GM19023 (cell line): ENCODE measurements around the gene BARHL1.
"Not testable (repeated sequence)": the region's sequence is repeated elsewhere in the genome, so short reads cannot be mapped to it uniquely, and the experiment has no call there.

ENCODE experiments used
- ATAC-seq: cut with Tn5 transposase; IDR thresholded peaks from one replicate; pipeline ENCODE4 v1.9.1; 2021; ENCODE audit warnings: mild to moderate bottlenecking, moderate library complexity; ENCODE audit not compliant: unreplicated experiment

BARHL1 gene

DNA sequence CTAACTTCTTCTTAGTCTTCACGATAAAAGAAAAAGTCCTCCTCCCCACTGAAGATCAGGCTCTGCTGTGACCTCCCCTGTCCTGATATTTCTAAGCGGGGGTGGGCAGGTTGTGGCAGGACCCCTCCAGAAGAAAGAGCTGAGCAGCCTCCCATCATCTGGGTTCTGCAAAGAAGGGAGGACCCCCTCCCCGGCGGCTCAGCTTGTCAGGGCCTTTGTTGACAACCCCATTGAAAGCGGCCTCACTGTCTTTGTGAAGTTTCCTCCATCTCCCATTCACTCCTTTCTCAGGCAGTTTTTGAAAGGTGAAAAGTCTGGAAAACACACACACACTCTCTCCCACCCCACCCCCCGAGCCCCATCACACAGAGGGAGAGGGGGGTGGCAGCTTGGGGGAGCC is 26.2 kb upstream of the BARHL1 start:
- no peak for ATAC-seq

GRCh38 chr9:132556714-132557113 is 25.7 kb upstream of the BARHL1 start:
- no peak for ATAC-seq

DNA sequence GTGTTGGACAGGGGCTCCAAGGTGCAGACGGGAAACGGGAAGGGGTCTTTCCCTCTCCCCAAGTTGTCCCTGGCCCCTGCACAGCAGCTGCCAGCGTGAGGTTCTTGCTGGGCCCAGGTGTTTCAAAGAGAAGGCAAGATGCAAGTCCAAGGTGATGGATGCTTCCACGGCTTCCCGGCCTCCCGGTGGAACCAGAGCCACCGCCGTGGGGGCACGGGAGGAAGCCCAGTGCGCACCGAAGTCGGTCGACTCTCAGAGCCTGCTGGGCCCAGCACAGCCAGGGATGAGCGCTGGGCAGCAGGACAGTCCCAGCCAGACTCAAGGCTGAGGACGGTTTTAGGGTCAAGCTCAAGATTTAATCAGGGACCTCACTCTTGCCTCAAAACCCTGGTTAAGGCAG is 25.2 kb upstream of the BARHL1 start:
- no peak for ATAC-seq

DNA sequence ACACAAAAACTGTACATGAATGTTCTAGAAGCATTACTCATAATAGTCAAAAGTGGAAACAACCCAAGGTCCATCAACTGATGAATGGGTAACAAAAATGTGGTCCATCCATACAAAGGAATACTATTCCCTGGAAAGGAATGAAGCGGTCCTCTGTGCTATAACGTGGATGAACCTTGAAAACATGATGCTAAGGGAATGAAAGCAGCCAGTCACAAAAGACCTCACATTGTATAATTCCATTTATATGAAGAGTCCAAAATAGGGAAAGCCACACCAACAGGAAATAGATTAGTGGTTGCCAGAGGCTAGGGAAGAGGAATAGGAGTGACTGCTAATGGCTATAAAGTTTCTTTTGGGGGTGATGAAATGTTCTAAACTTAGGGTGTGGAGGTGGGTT is 22.7 kb upstream of the BARHL1 start:
- ATAC-seq = no peak

- no peak for ATAC-seq
Observed at GRCh38 chr9:132560616-132561202, 21.7 kb upstream of the BARHL1 start.

- ATAC-seq = no peak
Observed at GRCh38 chr9:132562306-132562573, 20.2 kb upstream of the BARHL1 start.

- no peak for ATAC-seq
Observed at GRCh38 chr9:132564526-132564925, 17.9 kb upstream of the BARHL1 start.

DNA sequence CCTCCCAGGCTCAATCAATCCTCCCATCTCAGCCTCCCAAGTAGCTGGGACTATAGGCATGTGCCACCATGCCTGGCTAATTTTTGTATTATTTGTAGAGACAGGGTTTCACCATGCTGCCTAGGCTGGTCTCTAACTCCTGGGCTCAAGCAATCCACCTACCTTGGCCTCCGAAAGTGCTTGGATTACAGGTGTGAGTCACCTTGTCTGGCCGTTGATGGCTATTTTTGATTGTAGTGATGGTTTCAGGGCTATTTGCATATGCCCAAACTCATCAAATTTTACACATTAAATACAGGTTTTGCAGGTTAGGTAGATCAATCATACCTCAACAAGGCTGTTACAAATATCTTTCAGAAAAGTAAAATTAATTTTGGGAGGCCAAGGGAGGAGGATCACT is 13.6 kb upstream of the BARHL1 start:
- not testable (repeated sequence) for ATAC-seq

DNA sequence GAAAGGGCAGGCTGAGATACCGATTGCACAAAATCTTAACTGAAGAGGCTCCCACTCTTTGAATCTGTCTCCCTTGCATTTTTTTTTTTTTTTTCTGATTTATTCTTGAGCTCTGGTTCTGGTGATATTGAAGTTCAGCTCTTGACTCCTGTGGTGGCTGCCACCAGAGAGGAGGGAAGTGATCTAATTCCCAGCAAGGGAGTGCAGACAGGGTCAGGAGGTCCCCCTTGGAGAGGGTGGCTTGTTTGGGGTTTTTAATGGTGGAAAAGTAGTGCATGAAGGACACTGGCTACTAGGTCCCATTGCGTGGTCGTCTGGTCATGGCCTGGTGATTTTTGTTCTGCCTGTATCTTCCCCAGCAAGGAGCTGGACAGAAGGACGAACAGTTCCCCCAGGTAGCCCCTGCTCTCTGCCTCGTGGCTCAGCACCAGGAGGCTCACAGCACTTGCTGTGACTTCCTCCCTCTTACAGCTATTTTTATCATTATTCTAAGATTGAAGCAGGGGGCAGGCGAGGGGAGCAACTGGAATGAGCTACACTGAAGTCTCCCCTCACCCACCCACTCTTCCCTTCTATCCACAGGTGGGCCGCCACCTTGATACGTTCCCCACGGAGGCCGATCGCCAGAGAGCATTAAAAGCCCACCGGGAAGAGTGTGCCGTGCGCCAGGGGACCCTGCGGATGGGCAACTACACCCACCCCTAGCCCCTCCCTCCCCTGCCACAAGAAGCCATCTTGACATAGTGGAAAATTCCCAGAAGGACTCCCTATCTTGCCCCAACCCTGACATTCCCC is 10.4 kb upstream of the BARHL1 start:
- no peak for ATAC-seq

GRCh38 chr9:132572921-132573320 is 9.5 kb upstream of the BARHL1 start:
- ATAC-seq = no peak

DNA sequence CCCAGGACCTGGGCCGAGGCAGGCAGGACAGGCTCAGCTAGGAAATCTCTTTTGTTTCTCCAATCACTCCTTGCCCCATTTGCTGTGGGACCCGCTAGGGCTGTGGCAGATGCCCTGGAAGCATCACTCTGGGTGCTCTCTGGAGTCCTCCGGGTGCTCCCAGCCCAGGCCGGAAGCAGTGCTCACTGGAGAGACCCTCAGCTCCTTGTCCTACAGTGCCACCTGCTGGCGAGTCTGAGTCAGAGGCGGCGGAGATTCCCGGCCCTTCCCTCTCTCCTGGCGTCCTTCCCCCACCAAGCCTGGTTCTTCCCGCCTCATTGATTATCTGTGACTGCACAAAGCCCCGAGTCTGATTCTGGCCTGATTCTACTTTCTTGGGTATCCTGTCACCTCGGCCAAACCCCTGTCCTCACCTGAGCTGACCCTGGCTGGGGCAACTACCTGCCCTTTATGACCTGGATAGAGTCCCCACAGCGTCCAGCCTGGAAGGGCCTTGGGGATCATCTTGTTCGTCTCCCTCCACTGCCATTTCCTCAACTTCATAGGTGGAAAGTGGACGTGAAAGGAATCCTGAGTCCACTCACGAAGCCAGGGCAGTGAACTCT is 7.3 kb upstream of the BARHL1 start:
- ATAC-seq = no peak

GRCh38 chr9:132575811-132576210 is 6.6 kb upstream of the BARHL1 start:
- ATAC-seq = no peak

GRCh38 chr9:132577119-132577518 is 5.3 kb upstream of the BARHL1 start:
- ATAC-seq = no peak

GRCh38 chr9:132578367-132578932 is 4.0 kb upstream of the BARHL1 start:
- ATAC-seq = no peak

DNA sequence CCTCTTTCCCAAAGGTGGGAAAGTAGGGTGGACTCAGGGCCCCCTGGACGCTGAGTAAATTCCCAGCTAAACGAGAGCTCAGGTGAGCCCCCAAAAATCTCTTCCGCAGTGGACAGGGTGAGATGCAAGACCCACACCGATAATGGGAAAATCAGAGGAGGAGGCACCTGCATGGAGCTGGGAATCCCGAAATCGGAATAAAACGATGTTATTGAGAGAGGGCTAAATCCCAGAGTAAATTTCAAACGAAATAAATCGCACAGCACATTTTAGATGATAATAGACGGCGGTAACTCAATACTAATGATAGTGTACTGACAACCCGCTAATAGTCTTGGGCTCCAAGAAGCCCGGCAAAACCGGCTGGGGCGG is 3.0 kb upstream of the BARHL1 start:
- no peak for ATAC-seq

DNA sequence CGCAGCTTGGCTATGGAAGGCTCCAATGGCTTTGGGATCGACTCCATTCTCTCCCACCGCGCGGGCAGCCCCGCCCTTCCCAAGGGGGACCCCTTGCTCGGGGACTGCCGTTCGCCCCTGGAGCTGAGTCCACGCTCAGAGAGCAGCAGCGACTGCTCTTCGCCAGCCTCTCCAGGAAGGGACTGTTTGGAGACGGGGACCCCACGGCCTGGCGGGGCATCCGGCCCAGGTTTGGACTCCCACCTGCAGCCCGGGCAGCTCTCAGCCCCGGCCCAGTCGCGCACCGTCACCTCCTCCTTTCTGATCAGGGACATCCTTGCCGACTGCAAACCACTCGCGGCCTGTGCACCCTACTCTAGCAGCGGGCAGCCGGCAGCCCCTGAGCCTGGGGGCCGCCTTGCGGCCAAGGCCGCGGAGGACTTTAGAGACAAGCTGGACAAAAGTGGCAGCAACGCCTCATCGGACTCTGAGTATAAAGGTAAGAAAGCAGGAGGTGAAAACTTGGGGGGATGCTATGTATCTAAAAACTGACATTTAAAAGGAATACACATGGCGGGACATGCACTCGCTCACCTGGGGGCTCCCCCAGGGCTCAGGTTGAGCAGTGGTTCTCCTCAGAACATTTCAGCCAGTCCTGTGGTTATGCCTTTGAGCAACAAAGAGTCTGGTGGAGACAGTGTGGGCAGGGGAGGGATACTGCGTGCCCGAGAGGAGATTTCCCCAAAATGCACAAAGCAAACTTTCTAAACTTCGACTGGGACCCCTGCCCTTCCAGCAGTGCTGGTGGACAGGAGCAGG is 579 bp downstream of the BARHL1 start:
- no peak for ATAC-seq

GRCh38 chr9:132583584-132584304 is 1.3 kb downstream of the BARHL1 start:
- ATAC-seq = no peak

DNA sequence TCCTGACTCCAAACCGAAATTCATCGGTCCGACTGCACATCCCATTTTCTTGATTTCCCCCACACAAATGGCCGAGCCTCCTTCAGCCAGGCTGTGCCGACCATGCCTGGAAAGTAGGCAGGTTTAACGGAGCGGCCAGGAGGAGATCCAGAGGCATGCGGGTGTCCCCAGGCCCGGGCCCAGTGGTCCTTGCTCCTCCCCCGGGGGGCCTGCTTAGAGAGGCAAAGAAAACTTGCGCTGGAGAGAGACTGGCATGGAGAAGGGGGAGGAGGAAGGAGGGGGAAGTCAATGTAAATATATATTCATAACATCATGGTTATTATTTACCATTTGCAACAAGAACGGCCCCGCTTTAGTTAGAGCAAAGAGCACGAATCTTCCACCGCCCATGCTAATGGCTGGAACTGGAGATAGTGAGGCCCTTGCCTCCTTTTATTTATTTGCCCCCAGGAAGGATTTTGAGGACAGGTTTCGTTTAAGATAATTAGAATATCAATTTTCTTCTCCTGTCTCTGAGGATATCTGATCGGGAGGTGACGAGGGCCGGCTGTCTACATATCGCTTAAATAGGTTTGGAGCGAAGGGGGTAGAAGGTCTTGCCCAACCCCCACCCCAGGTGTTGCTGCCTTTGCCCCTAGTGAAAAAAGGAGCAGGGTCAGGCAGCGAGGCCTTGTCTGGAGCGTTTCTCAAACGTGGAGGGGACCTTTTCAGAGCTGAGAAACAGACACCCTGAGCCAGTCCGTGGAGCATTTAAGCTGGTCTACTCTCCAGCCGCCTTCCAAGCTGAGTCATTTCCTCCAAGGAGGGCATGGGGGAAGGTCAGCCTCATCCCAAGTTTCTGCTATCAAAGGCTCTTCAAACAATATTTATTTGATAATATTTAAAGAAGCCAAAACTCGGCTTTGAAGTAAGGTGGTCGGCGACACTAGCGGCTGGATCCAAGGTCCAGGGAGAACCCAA is 2.5 kb downstream of the BARHL1 start:
- ATAC-seq = no peak

- no peak for ATAC-seq
Observed at GRCh38 chr9:132585954-132586829, 3.8 kb downstream of the BARHL1 start.
